Right ventricle myocardium superior (tissue), 1 donor: ENCODE results near the gene CIP2A. TPM values are rescaled to one million over a fixed set of nuclear protein-coding genes. Genes with fewer than 3 reads are reported as not detected.

ENCODE experiments used
- ATAC-seq: fragments of 200-7000 bp; cut with Tn5 transposase; one replicate; pipeline ENCODE4 v1.9.1; 2020; ENCODE audit warnings: mild to moderate bottlenecking; ENCODE audit not compliant: poor library complexity
- DNase-seq: peaks from one replicate; pipeline ENCODE4 v3.0.0-alpha.2; 2020
- intact Hi-C: fragments of 100-400 bp; cut with DNase I; formaldehyde crosslinking; loops from one replicate; pipeline ENCODE4 v1.11.2; 2022
- total RNA-seq: library from RNA; stranded (reverse); fragmentation: NEBNext Ultra II Directional; extraction: Animal tissue kit (Norgen Biotek cat#: 25700); gene quantifications from one replicate; pipeline ENCODE4 v1.2.1, GENCODE V29; 2021
- donor health status: DM: no; HTN: yes; CAD: no; lungs with severe emphysema.

Gene CIP2A
- total RNA-seq, 1 donor from 2014 or later, result 1.5 TPM

DNA sequence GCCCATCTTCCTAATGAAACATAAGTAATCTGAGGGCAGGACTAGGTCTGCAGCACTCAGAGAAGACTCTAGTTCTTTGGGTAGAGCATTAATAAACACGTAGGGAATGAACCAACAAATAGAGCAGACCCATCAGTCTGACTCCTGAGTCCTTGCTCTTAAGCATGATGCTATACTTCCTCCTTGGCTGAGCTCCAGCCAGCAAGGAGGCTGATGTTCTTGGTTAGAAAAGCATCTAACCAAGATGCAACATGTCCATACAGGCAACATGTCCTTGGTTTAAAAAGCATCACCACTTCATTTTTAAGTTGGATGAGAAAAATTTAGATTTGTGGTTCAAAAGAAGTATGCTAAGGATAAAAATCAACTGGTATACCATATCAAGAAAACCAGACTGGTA lies 70.3 kb downstream of the CIP2A start:
- DNase-seq (no peak), ATAC-seq (no peak)
- intact Hi-C loops, result no loop called here

DNA sequence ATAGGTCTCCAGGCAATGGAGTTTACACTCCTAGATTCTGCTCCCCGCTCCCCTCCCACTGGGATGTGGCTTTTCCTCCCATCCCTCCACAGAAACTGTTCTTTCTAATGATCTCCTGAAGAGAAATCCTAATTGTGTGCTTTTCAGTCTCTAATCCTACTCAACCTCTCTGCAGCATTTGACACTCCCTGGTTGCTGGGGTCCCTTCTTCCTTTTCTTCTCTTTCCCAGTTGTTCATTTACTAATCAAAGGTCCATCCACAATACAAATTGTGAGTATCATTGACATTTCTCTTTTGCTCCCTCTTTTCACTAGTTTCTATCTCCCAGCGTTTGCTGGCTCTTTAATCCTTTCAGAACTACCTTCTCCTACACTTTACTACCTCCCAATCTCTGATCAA lies 72.4 kb downstream of the CIP2A start:
- DNase-seq, result no peak
- no peak for ATAC-seq
- intact Hi-C loops, result no loop called here

DNA sequence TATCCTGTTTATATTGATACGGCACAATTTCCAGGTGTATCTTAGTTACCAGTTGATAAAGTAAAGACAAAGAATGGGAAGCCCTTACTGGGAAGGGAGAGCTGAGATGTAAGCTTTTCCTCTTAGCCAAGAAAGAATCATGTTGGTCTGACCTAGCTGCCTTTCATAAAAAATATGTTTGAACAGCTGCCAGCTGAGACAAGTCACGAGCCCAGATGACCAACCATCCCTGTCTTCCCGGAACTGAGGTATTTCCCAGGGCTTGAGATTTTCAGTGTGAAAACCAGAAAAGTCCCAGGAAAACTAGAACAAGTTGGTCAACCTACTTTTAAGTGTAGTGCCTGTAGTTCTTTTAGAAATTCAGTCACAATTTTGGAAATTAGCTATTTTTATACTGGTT lies 75.3 kb downstream of the CIP2A start:
- no peak for ATAC-seq
- intact Hi-C loops, result no loop called here
- no peak for DNase-seq

DNA sequence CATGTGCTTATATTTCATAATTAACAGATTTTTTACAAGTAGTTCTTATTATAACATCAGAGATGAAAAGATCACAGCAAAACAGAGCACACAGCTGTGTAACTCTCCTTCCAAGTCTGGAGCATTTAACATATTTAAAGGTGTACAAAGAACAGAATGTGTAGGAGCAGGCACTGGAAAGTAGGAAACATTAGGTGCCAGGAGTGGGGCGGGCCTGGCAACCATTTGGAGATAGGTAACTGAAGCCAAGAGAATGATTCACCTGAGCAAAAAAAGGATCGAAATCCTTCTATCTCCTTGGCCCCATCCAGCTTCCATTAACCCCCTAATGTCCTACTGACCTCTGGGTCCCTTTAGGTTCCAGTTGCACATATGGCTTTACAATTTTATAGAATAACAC lies 76.6 kb downstream of the CIP2A start:
- DNase-seq, result no peak
- no peak for ATAC-seq
- intact Hi-C loops, result no loop called here

DNA sequence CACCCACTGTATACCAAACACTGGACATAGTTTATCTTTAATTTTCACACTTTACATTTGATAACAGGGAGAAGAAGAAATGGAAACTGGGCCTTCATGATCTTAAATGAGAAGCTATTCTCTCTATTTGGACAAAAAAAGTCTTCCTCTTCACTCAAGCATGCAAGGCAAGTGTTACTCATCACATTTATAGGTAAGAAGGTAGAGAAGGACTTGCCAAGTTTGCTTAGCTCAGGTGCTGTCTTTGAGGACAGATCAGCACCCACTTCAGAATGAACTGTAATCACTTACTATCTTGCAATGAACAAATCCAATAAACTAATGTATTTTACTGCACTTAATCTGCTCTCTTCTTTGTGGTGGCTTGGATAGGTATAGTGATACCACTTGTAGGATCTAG lies 77.7 kb downstream of the CIP2A start:
- intact Hi-C loops, result no loop called here
- DNase-seq (no peak), ATAC-seq (no peak)

DNA sequence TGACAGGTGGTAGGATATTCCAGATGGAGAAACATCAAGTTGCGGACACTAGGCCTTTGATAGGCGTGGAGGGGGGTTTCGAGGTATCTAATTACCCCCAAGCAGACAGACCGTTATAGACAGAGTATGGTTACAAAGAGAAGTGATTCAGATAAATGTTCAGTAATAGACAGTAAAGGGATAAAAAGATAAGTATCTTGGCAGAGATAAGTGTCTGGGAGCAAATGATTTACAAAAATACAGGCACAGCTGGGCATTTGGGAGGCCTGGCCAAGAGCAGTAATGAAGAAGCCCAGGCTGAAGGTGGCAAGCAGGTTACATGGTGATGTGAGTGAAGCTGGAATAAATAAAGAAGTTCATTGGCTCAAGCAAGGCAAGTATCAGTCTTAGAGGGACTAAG lies 78.2 kb downstream of the CIP2A start:
- DNase-seq (no peak), ATAC-seq (no peak)
- intact Hi-C loops, result no loop called here

DNA sequence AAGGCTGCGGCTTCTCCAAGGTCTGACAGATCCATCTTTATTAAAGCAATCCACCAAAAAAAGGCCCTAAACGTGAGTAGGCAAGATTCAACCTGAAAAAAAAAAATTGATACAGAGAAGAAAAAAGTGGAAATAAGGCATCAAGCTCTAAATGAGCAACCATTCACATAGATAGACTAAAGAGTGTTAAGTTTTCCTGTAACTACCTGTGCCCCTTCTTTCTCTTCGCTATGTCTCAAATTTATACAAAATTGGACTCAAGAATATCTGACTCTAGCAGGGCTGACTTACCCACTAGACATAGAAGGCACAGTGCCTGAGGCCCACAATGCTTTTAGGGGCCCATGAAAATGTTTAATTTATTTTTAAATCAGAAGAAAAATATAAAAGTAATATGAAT lies 78.7 kb downstream of the CIP2A start, which contains the start of gene MYH15:
Gene MYH15 (minus strand): TSS at position 101 of the 400 bp plus-strand sequence. CDS start 66 bp downstream, at position 35.
- intact Hi-C loops, result no loop called here
- no peak for ATAC-seq

DNA sequence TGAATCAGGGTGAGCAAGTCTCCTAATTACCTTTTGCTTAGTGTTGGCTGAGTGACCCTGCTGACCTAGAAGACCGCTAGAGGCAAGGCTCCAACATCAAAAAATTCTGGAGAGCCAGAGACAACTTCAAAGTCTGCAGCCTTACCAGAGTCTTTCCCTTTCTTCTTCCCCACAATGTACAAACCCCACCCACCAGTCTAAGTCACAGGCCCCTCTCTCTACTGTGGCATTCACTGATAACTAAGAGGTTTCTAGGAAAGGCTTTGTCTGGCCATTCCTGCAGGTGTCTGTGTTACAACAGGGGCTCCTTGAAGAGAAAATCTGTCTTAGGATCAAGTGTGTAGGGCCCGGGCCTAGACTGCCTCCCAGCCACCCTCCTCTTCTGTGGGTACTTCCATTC lies 79.4 kb downstream of the CIP2A start:
- no peak for DNase-seq
- intact Hi-C loops, result no loop called here
- no peak for ATAC-seq

More for the DNA sequence above, 78.7 kb downstream of the CIP2A start, which contains the start of gene MYH15:
- no peak for DNase-seq

DNA sequence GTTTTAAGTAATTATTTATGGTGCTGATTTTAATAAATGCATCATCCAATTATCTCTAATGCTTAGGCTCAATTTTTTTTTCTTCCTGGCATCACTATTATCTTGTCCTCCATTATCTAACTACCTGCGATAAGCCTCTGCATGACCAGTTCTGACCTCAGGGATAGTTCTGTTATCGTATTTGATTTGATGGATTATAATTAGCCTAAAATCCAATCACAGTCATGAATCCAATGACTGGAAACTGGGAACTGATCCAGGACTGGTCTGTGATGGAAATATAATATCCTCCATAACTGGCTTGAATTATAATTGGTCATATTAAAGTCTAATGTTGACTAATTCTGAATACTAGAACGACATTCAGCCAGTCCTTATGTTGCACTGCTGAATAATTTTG lies 80.0 kb downstream of the CIP2A start:
- ATAC-seq (no peak), DNase-seq (no peak)
- intact Hi-C loops, result no loop called here

DNA sequence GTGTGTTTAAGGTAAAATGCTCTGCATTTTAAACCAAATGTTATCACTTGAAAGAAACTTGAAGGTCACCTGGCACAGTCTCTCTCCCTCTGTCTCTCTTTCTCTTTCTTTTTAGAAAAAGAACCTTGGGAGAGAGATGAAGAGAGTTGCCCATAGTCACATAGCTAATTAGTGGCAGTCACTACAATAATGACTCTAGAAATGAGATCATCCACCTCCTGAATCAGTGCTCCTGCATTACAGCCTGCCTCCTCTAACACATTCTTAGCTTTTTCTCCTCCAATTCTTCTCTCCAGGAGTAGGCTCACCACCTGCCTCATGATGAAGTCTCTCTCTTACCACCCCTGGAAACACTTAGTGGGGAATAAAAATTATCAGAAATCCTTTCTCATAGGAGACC lies 81.3 kb downstream of the CIP2A start:
- ATAC-seq (no peak), DNase-seq (no peak)
- intact Hi-C loops, result no loop called here

DNA sequence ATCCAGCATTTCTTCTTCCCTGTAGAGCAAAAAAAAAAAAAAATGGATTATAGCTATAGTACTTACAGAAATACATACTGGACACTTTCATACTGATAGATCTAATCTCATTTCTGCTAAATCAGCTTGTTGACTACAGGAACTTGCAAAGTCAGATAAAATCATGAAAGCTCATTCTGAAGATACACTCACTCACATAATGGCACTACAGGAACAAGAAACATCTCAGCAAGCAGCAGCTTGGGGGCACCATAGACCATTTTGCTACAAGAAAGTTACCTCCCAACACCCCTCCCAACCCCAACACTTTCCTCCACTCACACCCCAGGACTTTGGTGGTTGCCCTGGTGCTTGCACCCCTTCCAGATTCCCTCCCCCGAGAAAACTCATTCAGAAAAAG lies 83.4 kb downstream of the CIP2A start:
- intact Hi-C loops, result no loop called here
- no peak for ATAC-seq
- DNase-seq, result no peak

DNA sequence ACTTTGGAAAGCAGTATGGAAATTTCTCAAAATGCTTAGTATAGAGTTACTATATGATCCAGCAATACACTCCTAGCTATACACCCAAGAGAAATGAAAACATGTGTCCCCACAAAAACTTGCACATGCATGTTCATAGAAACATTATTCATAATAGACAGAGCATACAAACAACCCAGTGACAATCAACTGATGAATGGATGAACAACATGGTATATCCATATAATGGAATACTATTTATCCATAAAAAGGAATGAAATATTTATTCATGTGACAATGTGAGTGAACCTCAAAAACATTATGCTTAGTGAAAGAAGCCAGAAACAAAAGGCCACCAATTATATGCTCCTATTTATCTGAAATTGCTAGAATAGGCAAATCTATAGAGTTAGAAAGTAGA lies 85.5 kb downstream of the CIP2A start:
- intact Hi-C loops, result no loop called here
- ATAC-seq (no peak), DNase-seq (no peak)

DNA sequence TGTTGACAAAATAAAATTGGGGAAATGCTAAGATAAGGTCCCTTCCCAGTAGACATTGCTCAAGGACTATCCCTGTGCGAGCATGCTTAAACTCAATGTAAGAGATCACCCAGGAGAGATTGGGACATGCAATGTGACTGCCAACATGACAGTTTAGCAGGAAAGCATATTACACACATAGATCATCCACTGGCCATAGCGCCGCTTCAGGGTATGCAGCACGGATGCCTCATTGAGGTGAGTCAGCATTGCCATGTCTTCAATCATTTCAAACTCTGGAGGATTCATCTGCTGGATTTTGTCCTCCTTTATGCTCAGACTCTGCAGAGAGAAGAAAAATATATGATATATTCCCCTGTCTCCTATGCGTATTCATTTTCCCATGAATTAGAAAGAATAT lies 87.7 kb downstream of the CIP2A start:
- intact Hi-C loops, result no loop called here
- ATAC-seq (no peak), DNase-seq (no peak)

DNA sequence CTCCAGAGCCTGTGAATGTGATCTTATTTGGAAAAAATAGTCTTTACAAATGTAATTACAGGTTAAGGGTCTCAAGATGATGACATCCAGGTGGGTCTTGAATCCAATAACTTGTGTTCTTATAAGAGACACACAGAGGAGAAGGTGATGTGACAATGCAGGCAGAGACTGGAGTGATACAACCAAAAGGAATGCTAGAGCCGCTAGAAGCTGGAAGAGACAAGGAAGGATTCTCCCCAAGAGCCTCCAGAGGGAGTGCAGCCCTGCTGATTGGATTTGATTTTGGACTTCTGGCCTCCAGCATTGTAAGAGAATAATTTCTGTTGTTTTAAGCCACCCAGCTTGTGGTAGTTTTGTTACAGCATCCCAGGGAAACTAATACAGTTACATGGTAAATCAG lies 88.5 kb downstream of the CIP2A start:
- DNase-seq (no peak), ATAC-seq (no peak)
- intact Hi-C loops, result no loop called here

Other genes starting within 250 kb of the CIP2A start
- 0.13 TPM for gene MYH15, start 78.8 kb downstream of the CIP2A start, total RNA-seq
- gene DZIP3, start 284 bp upstream of the CIP2A start, total RNA-seq, result 14.3 TPM
- gene RETNLB, start 168.0 kb upstream of the CIP2A start, total RNA-seq, result not detected
- not detected for gene TRAT1, start 233.3 kb upstream of the CIP2A start, total RNA-seq